Sciatic nerve (tissue), 2 donors: ENCODE results near the gene AHNAK. TPM values are rescaled to one million over a fixed set of nuclear protein-coding genes. Genes with fewer than 3 reads are reported as not detected.

Source experiments
- ATAC-seq: fragments of 200-7000 bp; cut with Tn5 transposase; one replicate; pipeline ENCODE4 v1.9.1; 2020; ENCODE audit warnings: mild to moderate bottlenecking, moderate library complexity
- DNase-seq: peaks from one replicate; pipeline ENCODE4 v3.0.0-alpha.2; 2020; ENCODE audit warnings: low spot score
- intact Hi-C: fragments of 100-400 bp; cut with DNase I; formaldehyde crosslinking; loops from one replicate; pipeline ENCODE4 v1.14.2; 2022
- total RNA-seq: library from RNA; stranded (reverse); fragmentation: NEBNext Ultra II Directional; extraction: Animal tissue kit (Norgen Biotek cat#: 25700); gene quantifications from one replicate; pipeline ENCODE4 v1.2.1, GENCODE V29; 2021
- donor health status: DM: no; HTN: no; CAD: no.
- donor health status: DM: no; HTN: no; CAD: no.

The AHNAK gene
- total RNA-seq, 1 donor from 2014 or later = 2,773 TPM

DNA sequence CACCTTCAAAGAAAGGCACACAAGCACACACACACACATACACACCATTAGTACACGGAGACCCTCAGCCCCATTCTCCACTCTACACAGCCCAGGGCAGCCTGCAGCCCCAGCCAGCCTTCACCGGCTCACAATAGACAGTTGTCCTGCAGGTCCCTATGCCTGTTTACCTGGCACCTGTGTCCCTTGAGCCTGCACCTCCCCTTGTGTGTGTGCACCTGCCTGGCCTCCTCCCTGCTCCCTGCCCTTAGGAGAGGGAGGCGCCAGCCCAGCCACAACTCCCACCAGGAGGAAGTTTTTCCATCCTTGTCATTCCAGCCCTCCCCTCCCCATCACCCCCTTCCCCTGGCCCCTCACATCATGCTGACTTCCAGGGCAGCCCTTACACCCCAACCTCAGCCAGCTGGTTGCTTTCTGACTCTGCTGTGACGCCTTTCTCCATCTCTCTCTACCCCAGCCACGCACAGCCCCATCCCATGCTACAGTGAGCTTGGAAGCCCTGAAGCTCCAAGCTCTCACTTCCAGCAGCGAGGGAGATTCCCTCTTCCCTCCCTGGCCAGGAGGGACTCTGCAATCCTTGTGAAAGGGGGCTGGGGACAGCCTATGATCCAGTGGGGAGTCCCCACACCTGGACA, 4.4 kb downstream of the AHNAK start:
- intact Hi-C loops = loop anchor here (5.0 to 10.0 kb wide), 2 partner anchors 115 to 147 kb away; no protein-coding TSS in a partner anchor
- ATAC-seq = no peak
- no peak for DNase-seq

GRCh38 chr11:62540804-62541701, 5.6 kb downstream of the AHNAK start:
- no peak for DNase-seq
- no peak for ATAC-seq
- intact Hi-C loops = loop anchor here (5.0 to 10.0 kb wide), 2 partner anchors 114 to 146 kb away; no protein-coding TSS in a partner anchor

DNA sequence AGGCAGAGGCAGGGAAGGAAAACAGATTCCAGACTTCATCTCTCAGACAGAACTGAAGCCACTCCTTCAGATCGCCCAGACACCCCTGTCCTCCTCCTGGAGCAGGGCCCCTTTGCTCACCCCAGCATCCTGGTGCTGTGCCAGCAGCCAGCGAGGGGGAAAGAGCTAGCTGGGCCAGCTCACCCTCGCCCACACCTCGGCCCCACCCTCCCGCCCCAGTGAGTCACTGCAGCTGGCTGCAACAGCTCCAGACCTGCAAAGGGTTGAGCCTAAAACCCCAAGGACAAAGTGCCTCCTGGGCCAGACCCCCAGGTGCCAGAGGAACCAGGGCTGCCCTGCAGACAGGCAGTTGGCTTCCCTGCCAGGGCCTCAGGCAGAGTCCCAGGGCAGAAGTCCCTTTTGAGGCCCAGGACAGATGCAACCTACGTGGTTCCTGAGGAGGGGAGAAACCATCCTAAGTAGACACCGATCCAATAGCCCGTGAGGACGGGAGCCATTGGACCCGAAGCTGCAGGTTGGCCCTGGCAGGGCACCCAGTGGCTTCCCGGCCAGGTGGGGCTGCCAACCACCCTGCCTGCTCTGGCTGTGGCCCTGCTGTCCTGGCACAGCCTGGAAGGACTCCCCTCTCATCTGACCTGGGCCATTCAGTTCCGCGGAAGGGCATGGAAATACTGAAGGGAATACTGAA, 7.2 kb downstream of the AHNAK start:
- intact Hi-C loops = no loop called here
- peak; percentile 82 for DNase-seq
- no peak for ATAC-seq

GRCh38 chr11:62538470-62539237, 8.0 kb downstream of the AHNAK start:
- intact Hi-C loops = no loop called here
- ATAC-seq (no peak), DNase-seq (no peak)

- DNase-seq (no peak), ATAC-seq (no peak)
Measured at GRCh38 chr11:62536301-62536957, 10.2 kb downstream of the AHNAK start.

DNA sequence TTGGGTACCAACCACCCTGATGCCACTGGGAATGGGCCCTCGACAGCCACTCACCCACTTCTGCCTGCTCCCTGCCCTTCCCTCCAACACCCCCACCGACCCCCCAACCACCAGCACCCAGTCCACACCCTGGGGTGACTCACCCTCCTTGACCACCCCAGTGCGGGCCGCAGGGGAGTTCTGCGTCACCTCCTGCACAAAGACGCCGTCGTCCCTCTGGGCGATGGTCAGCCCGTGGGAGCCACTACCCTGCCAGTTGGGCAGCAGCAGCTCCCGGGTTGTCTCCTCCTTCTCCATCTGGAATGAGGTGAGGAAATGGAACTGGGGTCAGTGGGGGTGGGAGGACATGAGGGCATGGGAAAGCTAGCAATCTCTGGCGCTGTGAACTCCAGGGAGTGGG, 10.8 kb downstream of the AHNAK start:
- intact Hi-C loops = no loop called here
- no peak for DNase-seq
- no peak for ATAC-seq

More at GRCh38 chr11:62536301-62536957, 10.2 kb downstream of the AHNAK start:
- intact Hi-C loops = no loop called here

- DNase-seq (no peak), ATAC-seq (no peak)
- intact Hi-C loops = no loop called here
Measured at GRCh38 chr11:62534779-62535545, 11.6 kb downstream of the AHNAK start.

DNA sequence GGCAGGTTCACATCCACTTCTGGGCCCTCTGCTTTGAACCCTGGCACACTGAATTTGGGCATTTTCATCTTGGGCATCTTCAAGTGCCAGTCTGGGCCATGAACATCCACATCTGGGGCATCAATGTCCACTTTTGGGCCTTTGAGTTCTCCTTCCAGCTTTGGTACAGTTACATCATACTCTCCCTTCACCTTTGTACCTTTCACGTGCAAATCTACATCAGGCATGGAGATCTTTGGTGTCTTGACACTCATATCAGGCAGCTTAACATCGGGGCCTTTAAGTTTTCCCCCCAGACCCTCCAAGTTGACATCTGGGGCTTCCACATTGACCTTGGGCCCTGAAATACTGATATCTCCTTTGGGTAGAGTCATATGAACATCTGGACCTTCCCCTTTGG, 14.5 kb downstream of the AHNAK start:
- intact Hi-C loops = no loop called here
- DNase-seq (no peak), ATAC-seq (no peak)

DNA sequence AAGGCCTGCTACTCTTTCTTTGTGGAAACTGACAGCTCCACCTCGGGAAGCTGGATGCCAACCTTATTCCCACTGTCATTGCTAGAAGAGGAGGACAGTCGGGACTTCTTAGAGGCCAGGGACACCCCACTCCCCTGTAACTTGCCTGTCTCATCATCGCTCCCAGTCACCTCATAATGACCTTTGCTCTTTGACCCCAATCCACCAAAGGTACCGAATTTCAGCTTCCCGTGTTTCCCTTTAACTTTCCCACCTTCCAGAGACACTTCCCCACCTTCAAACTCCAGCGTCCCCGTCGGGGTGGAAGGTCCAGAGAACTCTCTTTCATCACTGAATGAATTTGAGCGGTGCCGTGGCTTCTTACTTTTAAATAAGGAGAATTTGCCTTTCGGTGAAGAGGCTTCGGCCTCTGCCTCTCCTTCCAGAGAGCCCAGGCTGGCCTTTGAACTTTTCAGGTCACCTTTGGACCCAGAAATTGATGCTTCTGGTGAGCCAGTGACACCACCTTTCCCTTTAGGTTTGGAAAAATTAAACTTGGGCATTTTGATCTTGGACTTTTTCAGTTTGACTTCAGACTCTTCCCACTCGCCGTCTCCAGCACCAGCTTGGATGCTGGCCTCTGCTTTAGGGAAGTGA, 29.8 kb downstream of the AHNAK start:
- intact Hi-C loops = no loop called here
- DNase-seq (no peak), ATAC-seq (no peak)

DNA sequence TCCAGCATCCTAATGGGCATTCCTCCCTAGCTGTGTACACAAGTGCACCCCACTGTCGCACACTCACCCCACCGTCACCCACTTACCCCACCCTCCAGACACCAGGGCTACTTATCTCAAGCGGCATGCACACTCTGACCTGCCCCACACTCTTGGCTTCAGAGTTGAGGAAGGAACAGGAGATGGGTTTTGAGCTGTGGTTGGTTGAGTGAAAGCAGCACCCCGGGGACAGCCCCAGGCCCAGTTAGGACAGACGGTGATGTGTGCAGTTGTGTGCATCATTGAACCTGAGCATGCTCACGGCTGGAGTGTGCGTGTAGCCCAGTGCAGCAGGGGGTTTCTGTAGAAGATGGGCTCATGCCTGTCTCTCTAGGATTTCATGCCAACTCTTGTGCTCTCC, 32.5 kb downstream of the AHNAK start:
- DNase-seq (no peak), ATAC-seq (peak; percentile 10)
- intact Hi-C loops = no loop called here

DNA sequence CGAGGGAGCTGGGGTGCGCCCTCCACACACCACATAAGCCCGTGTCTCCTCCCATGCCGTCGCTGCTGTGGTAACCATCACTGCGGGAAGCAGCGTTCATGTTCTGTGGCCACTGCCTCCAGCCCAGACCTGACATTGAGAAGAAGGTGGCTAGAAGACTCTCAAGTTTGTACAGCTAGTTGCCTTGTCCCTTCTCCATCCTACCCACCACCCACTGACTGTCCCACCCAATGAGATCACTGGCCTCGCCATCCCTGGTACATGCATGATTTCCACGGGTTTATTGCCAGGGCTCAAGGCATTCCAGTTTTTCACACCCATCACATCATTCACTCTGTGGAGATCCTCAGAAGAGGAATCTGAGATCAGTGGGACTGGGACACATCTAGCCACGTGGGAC, 33.0 kb downstream of the AHNAK start:
- DNase-seq (no peak), ATAC-seq (no peak)
- intact Hi-C loops = no loop called here

DNA sequence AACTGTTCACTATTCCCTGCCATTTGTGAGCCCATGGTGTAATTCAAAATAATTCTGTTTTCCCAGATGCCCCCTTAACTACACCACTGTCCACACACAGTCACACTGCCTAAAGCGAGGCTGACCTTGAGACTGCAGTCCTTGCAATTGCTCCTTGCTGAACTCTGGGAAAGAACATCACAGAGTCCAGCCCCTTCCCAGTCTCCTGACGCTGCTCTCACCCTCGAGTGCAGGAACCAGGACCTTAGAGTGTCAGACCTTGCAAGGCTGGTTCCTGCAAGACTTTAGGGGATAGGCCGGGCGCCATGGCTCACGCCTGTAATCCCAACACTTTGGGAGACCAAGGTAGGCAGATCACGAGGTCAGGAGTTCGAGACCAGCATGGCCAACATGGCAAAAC, 33.6 kb downstream of the AHNAK start:
- intact Hi-C loops = no loop called here
- DNase-seq = no peak
- ATAC-seq = no peak

DNA sequence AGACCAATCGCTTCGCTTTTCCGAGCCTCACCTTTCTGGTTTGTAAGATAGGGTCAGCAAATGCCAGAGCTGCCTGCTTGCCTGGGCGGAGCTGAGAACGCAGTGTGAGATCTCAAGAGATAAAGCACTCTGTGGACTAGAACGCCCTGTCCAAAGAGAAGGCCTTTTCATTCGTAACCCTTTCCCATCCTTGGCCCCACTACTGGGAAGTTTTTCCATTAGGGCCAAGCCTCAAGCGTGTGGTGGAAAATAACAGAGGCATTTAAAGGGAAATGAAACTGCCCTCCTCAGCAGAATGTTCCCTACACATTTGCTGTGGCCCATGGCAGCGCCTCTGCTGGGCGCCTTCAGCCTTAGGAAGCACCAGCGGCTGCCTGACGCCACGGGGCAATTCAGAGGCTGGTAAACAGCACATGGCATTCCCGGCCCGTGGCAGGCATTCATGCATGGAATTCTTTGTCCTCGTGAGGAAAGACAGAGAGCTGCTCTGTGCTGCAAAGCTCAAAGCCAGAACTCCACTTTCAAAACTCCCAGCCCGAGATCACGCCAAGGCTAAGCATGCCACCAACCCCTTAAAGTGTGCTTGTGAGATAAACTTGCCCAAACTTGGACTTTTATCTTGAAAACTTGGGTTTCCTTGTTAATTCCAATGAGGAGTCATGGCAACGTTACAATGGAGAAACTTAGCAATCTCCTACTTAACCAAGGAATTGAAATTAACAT, 38.1 kb downstream of the AHNAK start:
- intact Hi-C loops = loop anchor here (10.0 kb wide), 1 partner anchor 46 kb away; no protein-coding TSS in a partner anchor
- DNase-seq (peak; percentile 88), ATAC-seq (peak; percentile 77)

GRCh38 chr11:62507125-62507422, 39.5 kb downstream of the AHNAK start:
- ATAC-seq (no peak), DNase-seq (no peak)
- intact Hi-C loops = loop anchor here (10.0 kb wide), 1 partner anchor 48 kb away; no protein-coding TSS in a partner anchor

GRCh38 chr11:62506413-62507124, 40.0 kb downstream of the AHNAK start:
- intact Hi-C loops = loop anchor here (10.0 kb wide), 1 partner anchor 48 kb away; no protein-coding TSS in a partner anchor
- ATAC-seq (no peak), DNase-seq (no peak)
